GM12875 (cell line): ENCODE measurements around the gene LEF1.

Experiments
- H3K4me3 ChIP-seq: one replicate; pipeline ENCODE4 v1.5.1; 2011; ENCODE audit warnings: low read depth, low read length, control low read depth
- CTCF ChIP-seq: IDR thresholded peaks from 2 replicates; pipeline ENCODE4 v1.5.1; 2011; ENCODE audit warnings: low read depth, mild to moderate bottlenecking, control low read depth, inconsistent platforms, low read length, moderate library complexity, borderline replicate concordance; ENCODE audit not compliant: insufficient read depth

LEF1 gene

GRCh38 chr4:108068442-108068841 lies 100.3 kb downstream of the LEF1 start:
- no peak for TF ChIP-seq CTCF
- H3K4me3 ChIP-seq: no peak overlapping the region

GRCh38 chr4:108060686-108061321 lies 107.9 kb downstream of the LEF1 start:
- no peak overlapping the region for H3K4me3 ChIP-seq
- TF ChIP-seq CTCF: no peak

- no peak overlapping the region for H3K4me3 ChIP-seq
- TF ChIP-seq CTCF: no peak
Observed at GRCh38 chr4:108060164-108060563, 108.6 kb downstream of the LEF1 start.

GRCh38 chr4:108058685-108059440 lies 109.9 kb downstream of the LEF1 start:
- no peak for TF ChIP-seq CTCF
- H3K4me3 ChIP-seq: no peak overlapping the region

GRCh38 chr4:108056418-108056817 lies 112.3 kb downstream of the LEF1 start:
- H3K4me3 ChIP-seq: no peak overlapping the region
- TF ChIP-seq CTCF: no peak

GRCh38 chr4:108055787-108056186 lies 112.9 kb downstream of the LEF1 start:
- TF ChIP-seq CTCF: no peak

More at GRCh38 chr4:108055787-108056186, 112.9 kb downstream of the LEF1 start:
- H3K4me3 ChIP-seq: no peak overlapping the region
